GM10248 (cell line): Measurements from ENCODE around the gene REEP6.

Experiments used
- CTCF ChIA-PET: fragments of 300-600 bp; sonication (Branson Sonifier 250); formaldehyde crosslinking; extraction: SDS; loops from one replicate; lab custom pipeline; 2021; ENCODE audit warnings: antibody characterized with exemption; lab: Yijun Ruan, JAX
- POLR2A ChIA-PET: fragments of 350-650 bp; sonication (Branson Sonifier 250); formaldehyde crosslinking; extraction: SDS; loops from one replicate; lab custom pipeline; 2020; ENCODE audit warnings: antibody characterized with exemption; lab: Yijun Ruan, JAX
- DNase-seq: peaks from one replicate; pipeline ENCODE4 v3.0.0; 2012; ENCODE audit errors: extremely low spot score
- CTCF ChIP-seq: IDR thresholded peaks from 2 replicates; pipeline ENCODE4 v1.5.1; 2012; ENCODE audit warnings: mild to moderate bottlenecking, low read depth; ENCODE audit errors: extremely low read depth, missing control alignments, control extremely low read depth

Gene REEP6

GRCh38 chr19:1509602-1510441 lies 18.8 kb downstream of the REEP6 start:
- CTCF ChIA-PET: no interaction called here
- no peak for DNase-seq
- no peak for TF ChIP-seq CTCF
- POLR2A ChIA-PET: no interaction called here

- ChIA-PET POLR2A (no interaction called here), CTCF (no interaction called here)
- no peak for TF ChIP-seq CTCF
Observed at GRCh38 chr19:1510442-1510806, 19.4 kb downstream of the REEP6 start.

GRCh38 chr19:1510807-1511206 lies 19.8 kb downstream of the REEP6 start:
- DNase-seq: no peak
- TF ChIP-seq CTCF: no peak
- CTCF ChIA-PET: interaction anchor here (1.5 kb wide), 1 partner anchor 232 kb away, joined by 3 read pairs; no protein-coding TSS in a partner anchor
- POLR2A ChIA-PET: no interaction called here

More at GRCh38 chr19:1510442-1510806, 19.4 kb downstream of the REEP6 start:
- no peak for DNase-seq

- ChIA-PET POLR2A (no interaction called here), CTCF (interaction anchor here (1.5 kb wide), 1 partner anchor 232 kb away, joined by 3 read pairs; no protein-coding TSS in a partner anchor)
- TF ChIP-seq CTCF: no peak
- DNase-seq: no peak
Observed at GRCh38 chr19:1511318-1512317, 20.6 kb downstream of the REEP6 start.

GRCh38 chr19:1512671-1513498 lies 21.9 kb downstream of the REEP6 start, which contains the start of gene ADAMTSL5:
ADAMTSL5 (minus strand) TSS chr19:1513019; CDS start chr19:1510943, 2,076 bp downstream.
- peak; percentile 87 for DNase-seq
- TF ChIP-seq CTCF: peak; percentile 47
- ChIA-PET POLR2A (no interaction called here), CTCF (no interaction called here)
